HL-60/S4 treated with phorbol 12-myristate 13-acetate at 8.2 ng/mL for 4 days and 3 days (cell line): ENCODE results near the gene AKAP13.
"Not testable (repeated sequence)": the region's sequence is repeated elsewhere in the genome, so short reads cannot be mapped to it uniquely, and the experiment has no call there.

ENCODE experiments used
- in situ Hi-C: fragments of 300-500 bp; cut with MboI; formaldehyde crosslinking; loops from 2 replicates; pipeline ENCODE4 v1.15.0; 2022; ENCODE audit warnings: low sequenced_read_pairs

AKAP13 gene, protein sequence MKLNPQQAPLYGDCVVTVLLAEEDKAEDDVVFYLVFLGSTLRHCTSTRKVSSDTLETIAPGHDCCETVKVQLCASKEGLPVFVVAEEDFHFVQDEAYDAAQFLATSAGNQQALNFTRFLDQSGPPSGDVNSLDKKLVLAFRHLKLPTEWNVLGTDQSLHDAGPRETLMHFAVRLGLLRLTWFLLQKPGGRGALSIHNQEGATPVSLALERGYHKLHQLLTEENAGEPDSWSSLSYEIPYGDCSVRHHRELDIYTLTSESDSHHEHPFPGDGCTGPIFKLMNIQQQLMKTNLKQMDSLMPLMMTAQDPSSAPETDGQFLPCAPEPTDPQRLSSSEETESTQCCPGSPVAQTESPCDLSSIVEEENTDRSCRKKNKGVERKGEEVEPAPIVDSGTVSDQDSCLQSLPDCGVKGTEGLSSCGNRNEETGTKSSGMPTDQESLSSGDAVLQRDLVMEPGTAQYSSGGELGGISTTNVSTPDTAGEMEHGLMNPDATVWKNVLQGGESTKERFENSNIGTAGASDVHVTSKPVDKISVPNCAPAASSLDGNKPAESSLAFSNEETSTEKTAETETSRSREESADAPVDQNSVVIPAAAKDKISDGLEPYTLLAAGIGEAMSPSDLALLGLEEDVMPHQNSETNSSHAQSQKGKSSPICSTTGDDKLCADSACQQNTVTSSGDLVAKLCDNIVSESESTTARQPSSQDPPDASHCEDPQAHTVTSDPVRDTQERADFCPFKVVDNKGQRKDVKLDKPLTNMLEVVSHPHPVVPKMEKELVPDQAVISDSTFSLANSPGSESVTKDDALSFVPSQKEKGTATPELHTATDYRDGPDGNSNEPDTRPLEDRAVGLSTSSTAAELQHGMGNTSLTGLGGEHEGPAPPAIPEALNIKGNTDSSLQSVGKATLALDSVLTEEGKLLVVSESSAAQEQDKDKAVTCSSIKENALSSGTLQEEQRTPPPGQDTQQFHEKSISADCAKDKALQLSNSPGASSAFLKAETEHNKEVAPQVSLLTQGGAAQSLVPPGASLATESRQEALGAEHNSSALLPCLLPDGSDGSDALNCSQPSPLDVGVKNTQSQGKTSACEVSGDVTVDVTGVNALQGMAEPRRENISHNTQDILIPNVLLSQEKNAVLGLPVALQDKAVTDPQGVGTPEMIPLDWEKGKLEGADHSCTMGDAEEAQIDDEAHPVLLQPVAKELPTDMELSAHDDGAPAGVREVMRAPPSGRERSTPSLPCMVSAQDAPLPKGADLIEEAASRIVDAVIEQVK (N-terminal part only)

DNA sequence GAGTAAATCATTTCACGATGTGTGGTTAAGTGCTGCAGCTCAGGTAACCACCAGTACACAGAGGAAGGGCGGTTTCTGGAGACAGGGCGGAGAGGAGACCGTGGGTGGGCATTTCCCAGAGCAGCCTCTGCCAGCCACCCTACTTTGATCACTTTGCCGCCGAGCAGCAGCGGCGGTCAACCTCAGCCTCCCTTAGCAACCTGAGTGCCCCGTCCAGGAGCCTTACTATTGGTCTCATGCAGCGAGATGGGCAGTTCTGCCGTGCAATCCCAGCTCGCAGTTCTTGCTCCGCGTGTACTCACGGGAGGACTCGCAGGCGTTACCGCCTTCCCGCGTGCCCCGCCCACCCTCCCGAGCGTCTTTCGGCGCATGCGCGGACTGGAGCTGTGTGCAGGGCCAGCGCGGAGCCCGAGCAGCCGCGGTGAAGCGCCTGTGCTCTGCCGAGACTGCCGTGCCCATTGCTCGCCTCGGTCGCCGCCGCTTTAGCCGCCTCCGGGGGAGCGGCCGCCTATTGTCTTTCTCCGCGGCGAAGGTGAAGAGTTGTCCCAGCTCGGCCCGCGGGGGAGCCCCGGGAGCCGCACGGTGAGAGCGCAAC is at the start of gene AKAP13:
AKAP13 (plus strand) TSS at position 387 of the 595 bp plus-strand sequence. CDS start 105,118 bp downstream, outside the sequence.
- in situ Hi-C loops = no loop called here

DNA sequence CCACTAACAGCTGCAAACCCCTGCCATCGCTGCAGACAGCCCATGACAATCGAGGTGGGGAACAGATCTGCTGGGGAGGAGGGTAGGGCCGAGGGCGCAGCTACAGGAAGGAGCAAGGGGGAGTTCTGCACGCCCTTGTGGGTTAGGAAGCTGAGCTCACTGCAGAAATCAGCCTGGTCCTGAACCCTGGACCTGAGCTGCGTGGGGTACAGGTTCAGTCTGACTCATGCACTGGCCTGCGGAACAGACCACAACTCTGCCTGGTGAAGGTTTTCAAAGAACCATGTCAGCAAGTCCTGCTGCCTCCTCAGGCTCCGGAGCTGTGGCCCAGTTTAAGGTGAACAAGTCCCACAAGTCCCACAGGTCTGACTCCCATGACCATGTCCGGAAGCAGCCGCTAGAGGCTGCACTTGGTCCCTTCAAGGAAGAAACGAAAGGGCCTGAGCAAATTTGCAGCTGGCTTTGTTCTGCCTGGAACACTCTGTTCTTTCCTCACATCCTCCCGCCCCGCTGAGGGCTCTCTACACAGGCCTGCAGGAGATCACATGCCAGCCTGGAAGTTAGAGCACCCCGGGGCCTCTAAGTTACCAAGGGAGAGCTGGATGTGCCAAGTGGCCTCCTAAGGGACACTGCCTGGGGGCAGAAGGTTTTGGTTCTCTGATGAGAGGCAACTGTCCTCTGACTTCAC is 49.4 kb upstream of the AKAP13 start:
- in situ Hi-C loops = no loop called here

DNA sequence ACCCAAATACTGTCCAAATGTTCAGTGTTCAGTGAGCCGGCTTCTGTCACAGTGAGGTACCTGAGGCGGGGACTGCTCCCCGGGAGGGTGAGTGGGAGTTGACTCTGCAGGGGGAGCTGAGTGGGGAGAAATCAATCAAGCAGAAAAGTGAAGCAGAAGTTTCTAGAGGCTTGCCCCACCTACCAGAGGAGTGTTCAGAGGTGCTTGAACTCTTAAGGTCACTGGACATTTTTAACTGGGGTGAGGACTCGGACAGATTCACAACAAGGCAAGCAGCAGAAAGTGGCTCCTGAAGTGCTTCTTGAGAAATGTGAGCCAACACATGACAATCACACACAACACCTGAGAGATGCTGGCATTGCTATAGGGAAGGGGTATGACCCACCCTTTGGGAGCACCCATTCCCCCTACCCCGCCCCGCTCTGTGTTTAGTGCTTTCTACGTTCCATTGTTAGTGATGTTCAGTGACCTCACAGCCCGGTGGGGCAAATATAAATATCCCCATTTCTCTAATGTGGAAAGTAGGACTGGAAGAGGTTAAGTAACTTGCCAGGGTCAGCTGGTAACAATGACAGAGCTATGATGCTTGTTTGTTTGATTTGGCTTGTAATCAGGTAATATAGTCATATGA is 48.6 kb upstream of the AKAP13 start:
- in situ Hi-C loops = no loop called here

DNA sequence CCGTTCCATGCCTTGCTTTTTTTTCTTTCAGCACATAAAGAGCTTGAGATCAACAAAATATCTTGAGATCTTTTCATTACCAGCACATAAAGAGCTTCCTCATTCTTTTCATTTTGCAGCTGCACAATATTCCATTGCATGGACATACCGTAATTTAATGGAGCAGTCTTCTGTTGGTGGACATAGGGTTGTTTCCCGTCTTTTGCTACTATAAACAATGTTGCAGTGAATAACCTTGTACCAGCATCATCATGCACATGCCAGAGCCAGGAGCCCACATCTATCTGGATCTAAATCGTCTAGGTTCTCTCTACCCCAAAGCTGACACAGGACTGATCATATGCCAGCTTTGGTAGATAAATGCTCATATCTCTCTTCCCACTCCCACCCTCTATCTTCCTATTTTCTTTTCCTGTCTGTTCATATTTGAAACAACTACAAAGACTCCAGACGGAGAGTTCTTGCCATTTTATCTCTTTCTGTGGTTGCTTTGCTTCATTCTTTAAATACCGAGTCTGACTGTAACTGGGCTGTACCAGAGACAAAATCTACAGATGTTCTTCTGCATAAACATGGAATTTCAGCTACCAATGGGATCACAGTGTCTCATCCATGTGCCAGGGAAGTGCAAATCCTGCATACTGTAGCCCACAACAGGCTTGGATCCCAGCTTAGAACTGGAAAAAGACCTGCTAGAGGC is 47.1 kb upstream of the AKAP13 start:
- in situ Hi-C loops = no loop called here

DNA sequence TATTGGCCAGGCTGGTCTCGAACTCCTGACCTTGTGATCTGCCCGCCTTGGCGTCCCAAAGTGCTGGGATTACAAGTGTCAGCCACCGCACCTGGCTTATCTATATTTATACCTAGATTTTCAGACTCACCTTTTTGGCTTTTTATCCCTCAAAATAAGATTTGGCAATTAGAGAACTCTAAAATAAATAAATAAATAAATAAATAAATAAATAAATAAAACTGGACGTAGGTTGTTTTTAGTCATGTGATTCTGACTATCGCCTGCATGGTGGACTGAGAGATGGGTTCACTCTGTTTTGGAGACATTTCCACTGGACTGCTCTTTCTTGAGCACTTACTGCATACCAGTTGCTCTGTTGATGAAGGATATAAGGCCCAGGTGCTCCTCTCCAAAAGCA is 46.2 kb upstream of the AKAP13 start:
- in situ Hi-C loops = no loop called here

DNA sequence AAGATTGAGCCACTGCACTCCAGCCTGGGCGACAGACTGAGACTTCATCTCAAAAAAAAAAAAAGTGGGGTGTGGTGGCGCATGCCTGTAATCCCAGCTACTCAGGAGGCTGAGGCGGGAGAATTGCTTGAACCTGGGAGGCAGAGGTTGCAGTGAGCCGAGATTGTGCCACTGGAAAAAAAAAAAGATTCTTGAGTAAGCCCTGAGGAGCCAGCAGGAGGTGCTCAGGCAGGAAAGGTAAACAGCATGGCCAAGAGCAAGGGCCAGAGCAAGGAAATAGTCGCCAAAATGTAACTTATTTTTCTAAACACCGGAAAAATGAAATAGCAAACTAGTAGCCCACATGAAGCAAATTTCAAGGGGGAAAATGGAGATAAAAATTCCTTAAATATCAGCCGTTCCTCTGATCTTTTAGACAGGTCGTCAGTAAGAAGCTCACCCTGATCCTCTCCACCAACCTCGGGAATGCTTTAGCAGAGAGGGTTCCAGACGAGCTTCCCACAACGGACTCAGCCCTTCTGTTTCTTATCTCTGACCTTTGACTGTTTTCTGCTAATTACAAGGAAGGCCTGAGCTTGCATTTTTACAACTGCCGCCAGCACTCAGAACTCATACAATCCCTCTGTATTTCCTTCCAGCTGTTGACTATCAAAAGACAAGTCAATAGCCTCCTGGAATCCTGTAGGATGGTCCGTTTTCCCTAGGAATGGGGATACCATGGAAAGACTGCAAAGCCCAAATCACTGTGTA is 45.0 kb upstream of the AKAP13 start:
- in situ Hi-C loops = no loop called here

DNA sequence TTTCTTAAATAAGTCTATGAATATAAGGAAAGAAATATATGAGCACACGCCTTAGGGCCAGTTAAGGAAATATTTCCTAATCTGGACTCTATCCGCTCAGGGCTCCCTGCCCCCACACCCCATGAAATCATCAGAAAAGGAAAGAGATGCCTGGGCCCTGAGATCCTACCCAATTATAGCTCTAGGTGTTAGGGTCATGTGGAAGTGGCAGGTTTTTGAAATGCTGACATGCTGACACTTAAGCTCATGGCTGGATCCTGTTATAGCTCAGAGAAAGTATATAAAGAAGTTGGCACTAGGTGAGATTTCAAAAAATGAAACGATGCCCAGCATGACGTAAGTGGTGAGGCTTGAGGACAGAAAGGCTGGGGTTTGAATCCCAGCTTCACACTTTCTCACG is 43.5 kb upstream of the AKAP13 start:
- in situ Hi-C loops = no loop called here

DNA sequence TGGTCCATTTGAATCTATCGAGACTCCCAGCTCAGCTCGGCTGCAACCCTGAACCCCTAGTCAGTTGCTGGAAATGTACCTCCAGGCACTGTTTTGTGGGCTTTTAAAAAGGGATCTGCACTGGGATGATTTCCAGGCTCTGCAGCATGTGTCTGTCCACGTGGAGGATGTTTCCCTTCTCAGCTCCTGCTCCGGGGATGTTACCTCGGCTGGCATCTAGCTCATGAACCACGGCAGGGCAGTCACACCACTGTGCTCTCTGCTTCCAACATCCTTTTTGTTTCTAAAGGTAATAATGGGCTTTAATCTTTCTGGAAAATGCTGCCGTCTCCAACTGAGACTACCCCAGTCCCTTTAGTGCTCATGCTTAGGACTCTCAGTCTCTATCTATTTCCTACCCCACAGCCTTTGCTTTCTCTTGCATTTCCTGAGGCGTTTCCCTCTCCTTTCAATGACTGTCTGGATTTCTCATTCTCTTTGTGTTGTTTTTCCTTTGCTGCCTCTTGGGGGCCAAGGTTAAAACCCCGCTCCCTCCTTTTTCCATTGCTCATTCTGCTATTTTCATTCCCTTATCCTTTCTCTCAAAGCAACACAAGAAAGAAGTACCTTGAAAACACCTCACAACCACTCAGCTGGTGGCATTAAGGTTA is 42.9 kb upstream of the AKAP13 start:
- in situ Hi-C loops = no loop called here

DNA sequence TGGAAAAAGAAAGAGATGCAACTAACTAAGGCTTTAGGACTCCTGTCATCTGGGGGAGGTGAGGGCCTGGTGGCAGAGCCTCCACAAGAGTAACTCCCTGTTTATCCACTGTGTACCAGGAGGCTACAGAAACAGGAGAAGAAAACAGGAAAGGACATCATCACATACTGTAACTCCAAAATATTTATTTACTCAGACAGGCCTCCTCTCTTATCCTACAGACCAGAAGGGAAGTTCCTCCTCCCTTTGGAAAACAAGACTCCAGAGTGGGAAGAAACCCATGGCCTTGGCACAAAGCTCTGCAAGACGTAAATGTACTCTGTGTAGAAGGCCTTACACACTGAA is 40.1 kb upstream of the AKAP13 start:
- in situ Hi-C loops = no loop called here

DNA sequence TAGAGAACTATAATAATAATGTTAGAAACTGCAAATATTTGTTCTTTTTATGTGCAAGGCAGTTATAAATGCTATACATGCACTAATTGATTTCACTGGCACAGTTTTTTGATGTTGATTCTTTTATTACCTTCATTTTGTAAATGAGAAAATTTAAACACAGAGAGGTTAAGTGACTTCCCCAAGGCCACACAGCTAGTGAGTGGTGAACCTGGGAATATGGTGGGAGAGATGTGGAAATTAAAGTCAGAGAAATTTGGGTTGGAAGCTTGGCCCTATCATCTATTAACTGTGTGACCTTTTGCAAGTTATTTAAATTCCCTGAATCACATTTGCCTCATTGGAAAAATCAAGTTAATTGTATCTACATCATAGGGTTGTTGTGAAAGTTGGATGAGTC is 39.6 kb upstream of the AKAP13 start:
- in situ Hi-C loops = no loop called here

DNA sequence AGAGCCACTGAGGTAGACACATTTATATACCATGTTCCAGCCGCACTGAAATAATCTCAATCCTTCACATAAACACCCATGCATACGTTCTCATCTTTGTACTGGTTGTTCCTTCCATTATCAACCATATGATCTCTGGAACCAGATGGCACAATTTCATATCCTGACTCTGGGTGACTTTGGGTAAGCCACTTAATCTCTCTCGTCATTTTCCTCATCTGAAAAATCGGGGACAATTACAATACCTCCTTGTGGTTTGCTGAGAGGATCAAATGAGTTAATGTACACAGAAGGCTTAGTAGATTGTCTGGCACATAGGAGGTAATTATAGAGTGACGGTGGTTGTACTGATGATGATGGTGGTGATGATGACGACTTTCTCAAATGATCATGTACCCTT is 38.2 kb upstream of the AKAP13 start:
- in situ Hi-C loops = not testable (repeated sequence)

DNA sequence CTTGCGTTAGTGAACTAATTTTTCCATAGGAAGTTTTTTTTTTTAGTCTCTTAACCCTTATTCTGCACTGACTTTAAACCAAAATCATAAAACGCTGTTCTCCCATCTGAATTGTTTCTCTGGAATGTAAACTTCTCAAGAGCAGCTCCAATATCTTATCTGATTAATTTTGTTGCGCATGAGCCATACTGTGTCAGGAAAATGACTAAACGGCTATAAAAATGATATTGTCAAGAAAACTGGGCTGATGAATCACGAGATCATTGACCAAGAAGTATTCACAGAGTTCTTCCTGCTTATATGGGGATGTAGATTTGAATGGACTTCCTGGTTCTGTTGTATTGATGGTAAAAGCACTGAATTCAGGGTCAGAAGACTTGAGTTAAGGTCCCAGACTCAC is 37.0 kb upstream of the AKAP13 start:
- in situ Hi-C loops = not testable (repeated sequence)

DNA sequence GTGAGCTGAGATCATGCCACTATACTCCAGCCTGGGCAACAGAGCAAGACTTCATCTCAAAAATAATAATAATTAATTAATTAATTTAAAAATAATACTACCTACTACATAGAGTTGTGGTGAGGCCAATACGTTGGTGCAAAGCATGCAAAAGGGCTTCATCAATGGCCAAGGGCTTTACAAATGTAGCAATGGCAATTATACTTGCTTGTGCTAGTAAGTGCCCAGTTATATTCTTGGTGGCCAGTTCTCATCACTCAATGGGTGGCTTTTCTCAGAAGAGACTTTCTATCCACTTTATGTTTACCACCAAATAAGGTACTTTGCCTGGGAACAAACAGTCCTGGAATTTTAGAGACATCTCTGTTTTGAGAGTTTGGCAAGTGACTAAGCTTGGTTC is 36.2 kb upstream of the AKAP13 start:
- in situ Hi-C loops = not testable (repeated sequence)

DNA sequence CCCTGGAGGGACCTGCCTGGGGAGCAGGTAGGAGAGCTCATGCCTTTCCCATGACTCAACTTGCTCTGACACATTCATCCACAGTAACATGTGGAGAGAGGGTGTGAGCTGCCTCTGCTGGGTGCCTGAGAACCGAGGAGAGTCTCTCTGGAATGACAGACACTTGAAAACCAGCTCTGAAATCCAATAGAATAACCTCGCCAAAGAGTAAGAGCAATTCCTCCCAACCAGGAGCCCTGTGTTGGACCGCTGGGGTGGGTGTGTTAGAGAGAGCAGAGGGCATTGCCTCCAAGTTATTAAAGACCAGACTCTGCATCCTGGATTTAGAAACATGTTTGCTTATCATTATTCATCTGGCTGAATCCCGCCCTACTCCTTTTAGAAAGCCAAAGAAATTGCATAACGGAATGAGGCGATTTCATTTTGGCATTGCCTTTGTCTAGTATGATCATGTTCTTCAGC is 35.7 kb upstream of the AKAP13 start:
- in situ Hi-C loops = not testable (repeated sequence)

DNA sequence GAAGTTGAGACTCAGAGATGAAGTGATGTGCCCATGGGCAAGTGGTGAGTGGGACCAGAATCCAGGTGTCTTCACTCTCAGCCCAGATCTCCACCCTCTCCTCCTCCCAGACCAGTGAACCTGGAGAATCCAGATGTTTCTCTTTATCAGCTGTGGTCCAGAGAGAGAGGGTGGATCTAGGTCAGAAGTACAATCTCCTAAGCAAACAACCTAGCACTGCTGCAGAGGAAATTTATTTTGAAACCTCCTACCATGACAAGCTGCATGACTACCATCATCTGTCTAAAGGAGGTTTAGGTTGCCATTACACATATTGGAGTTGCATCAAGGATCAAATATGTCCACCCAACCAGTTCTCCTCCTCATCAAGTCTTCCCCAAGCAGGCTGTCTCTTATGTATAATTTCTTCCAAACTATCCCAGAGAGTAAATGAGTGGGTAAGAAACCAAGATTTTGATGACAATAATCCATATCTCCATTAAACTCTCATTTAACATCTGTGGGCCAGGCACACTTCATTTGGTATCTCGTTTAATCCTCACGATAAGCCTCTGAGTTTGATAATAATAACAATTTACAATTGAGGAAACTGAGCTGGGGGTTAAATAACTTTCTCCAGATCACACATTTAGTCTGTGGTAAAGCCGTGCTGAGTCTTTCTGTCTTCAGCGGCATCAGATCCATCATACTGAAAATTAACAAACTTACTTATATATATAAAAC is 35.0 kb upstream of the AKAP13 start:
- in situ Hi-C loops = not testable (repeated sequence)

DNA sequence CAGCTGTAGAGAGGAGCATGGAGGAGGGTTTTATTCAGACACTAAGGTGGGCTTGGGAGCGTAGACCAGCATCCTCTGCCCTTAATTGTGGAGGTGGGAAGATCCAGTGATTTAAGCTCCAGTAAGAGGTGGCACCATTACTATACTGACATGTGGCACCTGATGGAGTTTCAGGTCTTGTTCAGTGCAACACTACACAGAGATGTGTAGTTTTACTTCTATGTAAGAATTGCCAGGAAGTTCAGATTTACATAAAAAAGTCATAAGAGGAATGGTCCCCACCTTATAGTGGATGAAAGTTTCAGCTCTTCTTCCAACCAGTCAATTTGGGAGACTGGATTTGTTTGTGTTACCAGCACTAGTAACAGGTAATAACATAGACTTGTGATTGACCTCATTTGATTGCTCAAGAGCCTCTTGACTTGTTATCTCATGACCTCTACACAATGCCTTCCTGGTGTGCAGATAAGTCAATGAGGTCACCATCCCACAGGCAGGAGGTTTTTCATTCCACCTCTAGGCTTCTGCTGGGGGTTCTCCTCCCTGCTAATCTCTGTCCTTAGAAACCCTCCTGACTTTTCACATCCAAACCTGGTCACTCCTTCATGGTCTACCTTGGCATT is 33.8 kb upstream of the AKAP13 start:
- in situ Hi-C loops = not testable (repeated sequence)
